Lower leg skin (tissue), 3 donors: Measurements from ENCODE around the gene IFT88.

Source experiments
- POLR2A ChIP-seq, 2 donors: fragments of 450-650 bp; IDR thresholded peaks; one replicate each; pipeline ENCODE4 v1.6.1; 2016 to 2017; ENCODE audit warnings: antibody characterized with exemption in 2 of 2, mild to moderate bottlenecking in 1 of 2, moderate library complexity in 1 of 2
- TF ChIP-seq, protein P1 (sequence below), 3 donors: fragments of 450-650 bp; IDR thresholded peaks; one replicate each; pipeline ENCODE4 v1.5.1; 2016; ENCODE audit warnings: antibody characterized with exemption in 3 of 3, mild to moderate bottlenecking in 3 of 3, moderate library complexity in 2 of 3

DNA sequence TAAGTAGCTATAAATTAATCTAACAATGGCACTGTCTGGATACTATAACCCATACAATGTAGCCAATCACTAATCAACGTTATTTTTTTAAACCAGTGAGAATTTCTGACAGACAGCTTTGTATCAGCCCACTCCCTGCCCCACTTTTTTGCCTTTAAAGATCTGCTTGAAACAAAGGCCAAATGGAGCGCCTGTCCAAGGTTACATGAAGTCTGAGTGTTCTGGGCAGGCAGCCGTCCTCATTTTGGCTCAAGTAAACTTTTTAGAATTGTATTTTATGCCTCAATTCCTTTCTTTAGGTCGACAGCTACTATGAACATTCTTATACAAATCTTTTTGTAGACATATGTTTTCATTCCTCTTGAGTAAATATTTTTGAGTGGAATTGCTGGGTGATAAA lies 6.2 kb downstream of the IFT88 start:
- TF ChIP-seq, protein P1, sequence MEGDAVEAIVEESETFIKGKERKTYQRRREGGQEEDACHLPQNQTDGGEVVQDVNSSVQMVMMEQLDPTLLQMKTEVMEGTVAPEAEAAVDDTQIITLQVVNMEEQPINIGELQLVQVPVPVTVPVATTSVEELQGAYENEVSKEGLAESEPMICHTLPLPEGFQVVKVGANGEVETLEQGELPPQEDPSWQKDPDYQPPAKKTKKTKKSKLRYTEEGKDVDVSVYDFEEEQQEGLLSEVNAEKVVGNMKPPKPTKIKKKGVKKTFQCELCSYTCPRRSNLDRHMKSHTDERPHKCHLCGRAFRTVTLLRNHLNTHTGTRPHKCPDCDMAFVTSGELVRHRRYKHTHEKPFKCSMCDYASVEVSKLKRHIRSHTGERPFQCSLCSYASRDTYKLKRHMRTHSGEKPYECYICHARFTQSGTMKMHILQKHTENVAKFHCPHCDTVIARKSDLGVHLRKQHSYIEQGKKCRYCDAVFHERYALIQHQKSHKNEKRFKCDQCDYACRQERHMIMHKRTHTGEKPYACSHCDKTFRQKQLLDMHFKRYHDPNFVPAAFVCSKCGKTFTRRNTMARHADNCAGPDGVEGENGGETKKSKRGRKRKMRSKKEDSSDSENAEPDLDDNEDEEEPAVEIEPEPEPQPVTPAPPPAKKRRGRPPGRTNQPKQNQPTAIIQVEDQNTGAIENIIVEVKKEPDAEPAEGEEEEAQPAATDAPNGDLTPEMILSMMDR (IDR thresholded peaks at IDR 0.05), result no peak
- TF ChIP-seq POLR2A (IDR thresholded peaks at IDR 0.05), result no peak
